NCI-H2196 (cell line): ENCODE measurements around the gene SLC9A6.
"Not testable (repeated sequence)": the region's sequence is repeated elsewhere in the genome, so short reads cannot be mapped to it uniquely, and the experiment has no call there.

Source experiments
- DNase-seq: peaks from one replicate; lab custom pipeline; 2025; ENCODE audit not compliant: unreplicated experiment; lab: John Stamatoyannopoulos, UW

The SLC9A6 gene

DNA sequence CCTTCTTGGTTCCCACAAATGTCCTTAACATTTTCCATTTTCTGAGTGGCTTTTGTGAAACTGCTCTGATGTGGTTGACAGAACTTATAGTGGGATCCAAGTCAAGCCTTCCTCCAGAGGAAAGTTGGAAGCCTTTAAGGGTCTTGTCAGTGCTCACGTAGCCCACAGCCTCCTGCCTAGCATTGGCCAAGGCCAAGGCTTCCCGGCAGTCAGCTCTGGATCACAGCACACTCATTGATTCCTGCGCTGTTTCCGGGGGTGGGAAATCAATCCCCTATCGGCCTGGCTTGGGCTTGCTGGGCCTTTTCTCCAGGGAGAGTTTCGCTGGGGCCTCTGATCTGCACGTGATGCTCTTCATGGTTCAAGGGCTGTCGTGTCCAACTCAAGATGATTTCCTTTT lies 76.1 kb downstream of the SLC9A6 start:
- DNase-seq: no peak

DNA sequence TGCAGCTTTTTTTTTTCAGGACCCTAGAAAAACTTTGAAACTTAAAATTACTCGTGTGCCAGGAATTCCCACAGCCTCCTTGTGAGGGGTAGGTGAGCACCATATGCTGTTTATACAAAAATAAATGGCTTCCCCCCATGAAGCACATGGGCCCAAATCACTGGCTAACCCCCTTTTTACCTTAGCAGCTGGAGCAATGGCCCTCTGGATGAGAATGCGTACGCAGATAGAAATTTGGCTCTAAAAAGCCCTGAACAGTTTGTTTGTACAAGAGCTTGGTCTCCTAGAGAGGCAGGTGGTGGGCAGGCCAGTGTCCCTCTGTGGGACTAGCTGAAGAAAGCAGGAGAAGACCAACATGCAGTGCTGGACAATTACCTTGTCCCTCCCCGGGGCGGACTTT lies 76.5 kb downstream of the SLC9A6 start:
- no peak for DNase-seq

DNA sequence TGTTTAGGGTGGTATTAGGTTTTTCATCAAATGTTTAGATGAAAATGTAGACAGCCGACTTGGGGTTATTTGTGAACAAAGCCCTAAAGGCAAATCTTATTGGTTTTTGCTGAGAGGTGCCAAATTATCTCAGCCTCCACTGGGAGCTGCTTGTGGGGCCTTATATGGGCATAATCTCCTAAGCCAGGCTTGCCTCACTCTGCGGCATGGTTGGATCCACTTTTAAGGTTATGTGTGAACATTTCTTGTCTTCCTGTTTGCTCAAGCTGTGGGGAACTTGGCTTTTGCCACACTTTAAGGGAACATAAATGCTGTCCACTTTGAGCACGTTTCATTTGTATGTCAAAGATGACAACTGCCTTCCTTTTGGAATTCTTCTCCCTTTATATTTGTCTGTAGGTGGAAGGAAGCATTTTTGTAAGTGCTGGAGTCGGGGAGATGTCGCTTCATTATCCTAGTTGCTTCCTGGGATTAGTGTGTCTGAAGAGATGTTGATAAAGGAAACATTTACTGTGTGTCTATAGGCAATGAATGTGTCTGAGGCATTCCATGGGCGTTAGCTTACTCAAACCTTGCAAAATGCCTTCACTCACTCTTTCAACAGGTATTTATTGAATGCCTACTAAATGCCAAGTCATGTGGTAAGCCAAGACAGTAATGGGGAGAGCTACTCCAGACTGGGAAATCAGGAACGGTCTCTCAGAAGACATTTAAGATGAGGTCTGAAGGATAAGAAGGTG lies 78.3 kb downstream of the SLC9A6 start:
- no peak for DNase-seq

DNA sequence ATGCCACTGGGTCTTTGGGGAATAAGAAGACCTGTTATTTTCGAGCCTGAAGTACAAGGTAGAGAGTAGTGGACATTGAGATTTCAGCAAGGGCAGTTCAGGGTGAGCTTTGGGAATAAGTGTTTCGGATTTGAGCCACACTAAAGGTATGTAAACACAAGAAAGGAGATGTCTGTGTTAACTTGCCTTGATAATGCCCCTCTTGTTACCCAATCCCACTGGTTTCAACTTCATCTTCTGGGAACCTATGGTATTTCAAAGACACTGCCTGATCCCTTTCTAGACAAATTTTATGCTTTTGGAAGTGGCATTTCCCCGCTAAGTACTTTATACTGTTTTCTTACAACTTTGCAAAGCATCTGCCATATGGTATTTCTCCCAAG lies 79.4 kb downstream of the SLC9A6 start:
- no peak for DNase-seq

DNA sequence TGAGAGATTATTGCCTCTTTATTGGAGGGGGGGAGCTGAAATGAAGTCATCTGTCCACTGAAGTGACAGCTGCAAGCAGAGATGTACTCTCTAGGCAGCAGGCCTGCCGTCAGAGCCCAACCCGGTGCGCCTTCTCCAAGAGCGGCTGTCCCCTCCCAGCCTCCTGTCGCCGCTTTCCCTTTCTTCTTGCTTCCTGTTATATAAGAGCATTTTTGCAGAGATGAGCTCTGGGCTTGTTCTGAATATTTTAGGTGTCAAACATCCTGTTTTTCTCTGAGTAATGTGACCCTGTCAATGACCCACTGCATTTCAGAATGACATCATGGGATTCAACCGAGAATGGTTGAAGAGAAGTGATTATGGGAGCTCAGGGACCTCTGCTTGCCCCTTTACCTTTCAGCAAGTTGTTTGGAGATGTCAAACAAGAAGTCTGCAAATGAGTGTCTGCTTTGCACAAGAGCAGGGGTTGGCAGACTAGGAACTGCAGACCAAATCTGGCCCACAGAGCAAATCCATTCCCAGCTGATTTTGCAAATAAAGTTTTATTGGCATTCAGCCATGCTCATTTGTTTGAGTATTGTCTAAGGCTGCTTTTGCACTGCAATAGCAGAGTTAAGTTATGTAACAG lies 79.9 kb downstream of the SLC9A6 start:
- DNase-seq: no peak

DNA sequence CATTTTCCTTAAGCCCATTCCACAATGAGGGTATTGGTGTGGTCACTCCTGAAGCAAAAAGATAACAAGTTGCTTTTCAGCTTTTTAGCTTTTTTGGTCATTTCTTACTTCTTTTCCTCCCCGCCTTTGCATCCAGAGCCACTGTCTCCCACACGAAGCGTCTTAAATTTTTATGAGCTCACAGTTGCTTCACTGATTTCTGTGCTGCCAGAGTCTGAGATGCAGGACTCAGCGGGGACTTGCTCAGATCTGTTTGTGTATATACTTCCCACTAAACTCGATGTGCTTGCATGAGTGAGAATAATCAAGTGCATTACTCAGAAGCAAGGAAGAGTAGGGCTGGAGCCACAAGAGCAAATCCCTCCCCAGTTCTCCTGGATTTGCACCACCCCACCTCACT lies 81.9 kb downstream of the SLC9A6 start:
- DNase-seq: no peak

DNA sequence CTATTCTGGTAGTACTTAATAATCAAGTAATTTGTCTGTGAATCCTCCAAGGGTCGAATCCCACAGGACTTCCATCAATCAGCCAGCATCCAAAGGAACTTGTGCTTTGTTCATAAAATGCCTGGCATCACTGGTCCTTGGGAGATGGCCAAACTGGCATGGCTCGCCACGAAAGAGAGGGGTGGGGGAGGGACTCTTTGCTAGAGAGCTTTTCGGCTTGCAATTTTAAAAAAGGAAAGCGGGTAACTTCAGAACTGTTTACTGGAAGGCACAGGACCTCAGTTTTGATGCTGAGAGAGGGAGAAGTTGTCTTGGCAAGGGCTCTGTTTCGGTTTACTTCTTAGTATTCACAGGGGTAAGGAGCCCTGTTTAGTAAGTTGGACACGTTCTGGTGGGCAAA lies 82.7 kb downstream of the SLC9A6 start:
- DNase-seq: no peak

DNA sequence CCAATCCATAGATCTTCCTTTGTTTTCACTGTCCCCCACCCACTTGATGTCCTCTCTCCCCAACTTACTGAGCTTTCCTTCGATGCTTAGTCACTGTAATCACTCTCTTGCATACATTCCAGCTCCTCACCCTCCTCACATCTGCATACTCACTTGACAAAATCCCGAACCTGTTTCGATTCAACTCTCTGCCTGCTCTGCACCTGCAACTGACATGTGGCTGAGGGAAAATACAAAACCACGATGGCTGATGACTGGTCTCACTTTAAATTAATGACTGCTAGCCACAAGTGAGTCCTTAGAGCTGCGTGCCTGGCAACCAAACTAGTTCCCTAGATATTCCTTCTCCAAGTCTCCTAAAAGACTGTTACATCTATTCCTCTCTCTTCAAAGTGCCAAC lies 91.7 kb downstream of the SLC9A6 start:
- DNase-seq: no peak

DNA sequence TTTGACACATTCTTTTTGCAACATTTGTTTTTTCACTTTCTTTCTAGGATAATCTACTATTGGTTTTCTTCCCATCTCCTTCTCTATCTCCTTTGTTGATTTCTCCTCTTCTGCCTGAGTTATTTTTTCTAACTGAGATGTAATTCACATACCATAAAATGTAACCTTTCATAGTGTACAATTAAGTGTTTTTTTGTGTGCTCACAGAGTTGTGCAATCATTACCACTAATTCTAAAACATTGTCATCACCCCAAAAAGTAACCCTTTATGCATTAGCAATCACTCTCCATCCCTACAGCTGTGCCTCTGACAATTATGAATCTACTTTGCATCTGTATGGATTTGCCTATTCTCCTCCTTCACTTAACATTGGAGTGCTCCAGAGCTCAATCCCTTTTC lies 95.5 kb downstream of the SLC9A6 start:
- no peak for DNase-seq

DNA sequence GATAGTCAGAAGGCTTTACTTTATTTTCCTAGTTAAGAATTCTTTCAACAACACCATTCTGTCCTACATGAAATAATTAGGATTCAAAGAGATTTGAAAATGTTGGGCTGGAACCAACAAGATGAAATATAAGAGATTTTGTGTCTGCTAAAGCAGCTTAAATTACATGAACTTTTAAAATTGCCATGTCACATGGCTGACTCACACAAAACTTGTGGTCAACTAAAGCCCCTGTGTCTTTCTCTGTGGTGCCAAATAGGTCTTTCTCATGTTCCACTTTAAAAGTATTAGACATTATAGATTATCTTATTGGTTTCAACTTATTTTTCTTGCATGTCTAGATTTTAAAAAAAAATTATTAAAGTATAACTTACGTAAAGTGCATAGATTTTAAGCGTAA lies 101.3 kb downstream of the SLC9A6 start:
- no peak for DNase-seq

DNA sequence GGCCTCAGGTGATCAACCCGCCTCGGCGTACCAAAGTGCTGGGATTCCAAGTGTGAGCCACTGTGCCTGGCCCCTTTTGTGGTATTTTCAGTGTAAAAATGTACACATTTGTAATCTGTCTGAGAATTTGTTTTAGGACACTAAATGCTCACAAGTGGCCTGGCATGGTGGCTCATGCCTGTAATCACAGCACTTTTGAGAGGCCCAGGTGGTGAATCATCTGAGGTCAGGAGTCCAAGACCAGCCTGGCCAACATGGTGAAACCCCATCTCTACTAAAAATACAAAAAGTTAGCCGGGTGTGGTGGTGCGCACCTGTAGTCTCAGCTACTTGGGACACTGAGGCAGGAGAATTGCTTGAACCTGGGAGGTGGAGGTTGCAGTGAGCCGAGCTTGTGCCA lies 106.7 kb downstream of the SLC9A6 start:
- DNase-seq: not testable (repeated sequence)

DNA sequence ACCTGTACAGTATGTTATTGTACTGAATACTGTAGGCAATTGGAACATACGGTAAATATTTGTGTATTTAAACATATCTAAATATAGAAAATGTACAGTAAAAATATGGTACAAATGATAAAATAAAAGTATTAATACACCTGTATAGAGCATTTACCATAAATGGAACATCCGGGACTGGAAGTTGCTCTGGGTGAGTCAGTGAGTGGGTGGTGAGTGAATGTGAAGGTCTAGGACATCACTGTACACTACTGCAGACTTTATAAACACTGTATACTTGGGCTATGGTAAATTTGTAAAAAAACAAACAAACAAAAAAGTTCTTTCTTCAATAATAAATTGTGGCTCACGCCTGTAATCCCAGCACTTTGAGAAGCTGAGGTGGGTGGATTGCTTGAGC lies 109.7 kb downstream of the SLC9A6 start:
- DNase-seq: no peak
